Right lobe of liver (tissue), 4 donors: Measurements from ENCODE around the gene SEBOX.

ENCODE experiments used
- CTCF ChIP-seq, 4 donors: fragments of 200-600 bp in 3 of 4; fragments of 450-650 bp in 1 of 4; IDR thresholded peaks; one replicate each; pipeline versions ENCODE4 v1.5.1 to v1.8.0; 2016 to 2022; ENCODE audit warnings: antibody characterized with exemption in 4 of 4, mild to moderate bottlenecking in 2 of 4
- POLR2A ChIP-seq: fragments of 450-650 bp; IDR thresholded peaks from one replicate; pipeline ENCODE4 v1.6.1; 2017; ENCODE audit warnings: antibody characterized with exemption, mild to moderate bottlenecking
- donor health status: DM: no; HTN: no; CAD: no.
- donor health status: DM: no; HTN: no; CAD: no.
- donor health status: DM: no; HTN: yes; CAD: no.

GRCh38 chr17:28335959-28336871 is 28.8 kb downstream of the SEBOX start:
- TF ChIP-seq CTCF (IDR thresholded peaks at IDR 0.05), result no peak
- peak; percentile 48 for TF ChIP-seq POLR2A
